Mesodermal cell (in vitro differentiated cells): ENCODE measurements around the gene AAGAB.
"Not testable (repeated sequence)": the region's sequence is repeated elsewhere in the genome, so short reads cannot be mapped to it uniquely, and the experiment has no call there.

Experiments
- H3K27ac ChIP-seq: 2 replicates; pipeline ENCODE4 v1.7.0; 2013; ENCODE audit warnings: mild to moderate bottlenecking, low read depth, low read length, moderate library complexity; ENCODE audit not compliant: severe bottlenecking
- H3K36me3 ChIP-seq: 2 replicates; pipeline ENCODE4 v1.7.1; 2013; ENCODE audit warnings: mild to moderate bottlenecking, low read length, moderate library complexity; ENCODE audit not compliant: control insufficient read depth, insufficient read depth
- H3K4me1 ChIP-seq: one replicate; pipeline ENCODE4 v1.7.1; 2013; ENCODE audit warnings: mild to moderate bottlenecking, low read length; ENCODE audit not compliant: insufficient read depth, control insufficient read depth, poor library complexity, severe bottlenecking
- H3K4me3 ChIP-seq: 2 replicates; pipeline ENCODE4 v1.7.0; 2013; ENCODE audit warnings: low read length, control low read depth, mild to moderate bottlenecking; ENCODE audit not compliant: insufficient read depth, poor library complexity, severe bottlenecking; ENCODE audit errors: extremely low read depth
- H3K9me3 ChIP-seq: 2 replicates; pipeline ENCODE4 v1.7.1; 2013; ENCODE audit warnings: mild to moderate bottlenecking, low read length, moderate library complexity; ENCODE audit not compliant: control insufficient read depth
- WGBS, 2 experiments: methylation state at CpG; one replicate each; pipeline ENCODE4 v1.1.5; 2013; ENCODE audit warnings: missing lambda C conversion rate in 2 of 2; ENCODE audit not compliant: insufficient coverage in 2 of 2; 5-methylcytosine and 5-hydroxymethylcytosine counted together

AAGAB gene

DNA sequence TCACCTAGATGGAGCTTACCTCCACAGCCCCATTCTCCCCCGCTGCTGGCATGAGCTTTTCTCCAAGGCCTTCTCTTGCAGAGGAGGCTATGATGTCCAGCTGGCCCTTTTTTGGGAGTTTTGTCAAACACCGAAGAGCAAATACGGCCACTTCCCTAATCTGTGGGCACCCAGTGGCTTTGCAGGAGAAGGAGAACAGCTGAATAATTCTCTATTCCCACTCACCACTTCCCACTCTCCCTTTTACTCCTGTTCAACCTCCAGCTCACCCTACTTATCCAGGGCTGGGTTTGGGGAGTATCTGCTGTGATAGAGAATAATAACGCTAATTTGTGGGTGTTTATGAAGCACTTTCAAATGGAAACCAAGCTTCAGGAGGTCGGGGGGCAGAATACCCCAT, 93.0 kb downstream of the AAGAB start:
- H3K36me3 ChIP-seq, result peaks cover 13% of the 10 kb centered on the region
- peaks cover 30% of the 10 kb centered on the region for H3K4me1 ChIP-seq
- 96 to 100% methylated on average over 2 to 5 of the region's 5 CpGs for WGBS, 2 experiments
- H3K4me3 ChIP-seq, result no peak overlapping the region
- no peak overlapping the region for H3K27ac ChIP-seq
- no peaks in the 10 kb centered on the region for H3K9me3 ChIP-seq

- WGBS, 2 experiments, result 88 to 94% methylated on average over 6 to 7 of the region's 7 CpGs
- Histone ChIP-seq H3K9me3 (no peaks in the 10 kb centered on the region), H3K4me1 (peaks cover 6% of the 10 kb centered on the region), H3K4me3 (no peak overlapping the region), H3K27ac (no peak overlapping the region), H3K36me3 (peaks cover 25% of the 10 kb centered on the region)
Measured at GRCh38 chr15:67158367-67158766, 96.1 kb downstream of the AAGAB start.

GRCh38 chr15:67157521-67158252, 96.8 kb downstream of the AAGAB start:
- Histone ChIP-seq H3K9me3 (no peaks in the 10 kb centered on the region), H3K36me3 (peaks cover 25% of the 10 kb centered on the region), H3K4me3 (no peak overlapping the region), H3K4me1 (peaks cover 5% of the 10 kb centered on the region), H3K27ac (no peak overlapping the region)
- 95 to 96% methylated on average over 7 to 8 of the region's 8 CpGs for WGBS, 2 experiments

DNA sequence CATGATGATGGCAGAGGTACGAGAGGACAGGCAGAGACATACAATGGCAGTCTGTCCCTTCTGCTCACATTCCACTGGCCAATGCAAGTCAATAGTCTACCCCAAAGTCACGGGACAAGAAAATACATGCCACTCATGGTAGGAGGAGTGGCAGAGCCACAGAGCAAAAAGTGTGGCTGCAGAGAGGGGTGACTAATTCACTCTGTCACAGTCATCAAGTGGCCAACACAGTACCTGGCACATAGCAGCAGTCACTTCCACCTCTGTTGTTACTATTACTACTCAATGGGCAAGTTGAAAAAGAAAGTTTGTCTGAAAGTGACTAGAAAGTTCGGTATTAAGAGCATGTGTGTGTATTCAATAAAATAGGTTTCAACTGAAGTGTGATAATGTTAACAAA, 97.6 kb downstream of the AAGAB start:
- WGBS, 2 experiments, result 90 to 100% methylated on average over 2 of the region's 3 CpGs
- Histone ChIP-seq H3K4me1 (peaks cover 5% of the 10 kb centered on the region), H3K9me3 (no peaks in the 10 kb centered on the region), H3K27ac (no peak overlapping the region), H3K4me3 (no peak overlapping the region), H3K36me3 (peaks cover 25% of the 10 kb centered on the region)

GRCh38 chr15:67156426-67156825, 98.0 kb downstream of the AAGAB start:
- H3K9me3 ChIP-seq, result no peaks in the 10 kb centered on the region
- H3K4me3 ChIP-seq, result no peak overlapping the region
- no peak overlapping the region for H3K27ac ChIP-seq
- WGBS, 2 experiments, result 100% methylated on average over 1 of the region's 2 CpGs
- peaks cover 25% of the 10 kb centered on the region for H3K36me3 ChIP-seq
- peaks cover 1% of the 10 kb centered on the region for H3K4me1 ChIP-seq

DNA sequence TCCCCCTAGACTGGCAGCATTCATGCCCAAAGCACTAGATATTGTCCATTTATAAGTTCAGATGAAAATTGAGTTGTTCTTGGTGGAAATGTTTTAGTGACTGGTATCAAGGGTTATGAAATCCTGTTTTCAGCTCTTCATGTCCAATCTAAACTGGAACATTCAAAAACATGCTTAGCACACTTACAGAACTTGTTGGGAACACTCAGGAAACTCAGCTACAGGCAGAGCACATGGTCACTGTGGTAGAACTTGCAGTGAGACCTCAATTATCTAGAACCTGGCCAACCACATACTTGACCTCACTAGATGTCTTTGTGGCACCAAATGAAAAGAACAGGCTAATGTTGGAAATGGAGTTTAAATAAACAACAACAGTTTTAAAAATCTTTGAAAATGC, 100.2 kb downstream of the AAGAB start:
- Histone ChIP-seq H3K4me3 (no peak overlapping the region), H3K27ac (no peak overlapping the region), H3K9me3 (no peaks in the 10 kb centered on the region), H3K4me1 (peaks cover 13% of the 10 kb centered on the region), H3K36me3 (peaks cover 21% of the 10 kb centered on the region)

DNA sequence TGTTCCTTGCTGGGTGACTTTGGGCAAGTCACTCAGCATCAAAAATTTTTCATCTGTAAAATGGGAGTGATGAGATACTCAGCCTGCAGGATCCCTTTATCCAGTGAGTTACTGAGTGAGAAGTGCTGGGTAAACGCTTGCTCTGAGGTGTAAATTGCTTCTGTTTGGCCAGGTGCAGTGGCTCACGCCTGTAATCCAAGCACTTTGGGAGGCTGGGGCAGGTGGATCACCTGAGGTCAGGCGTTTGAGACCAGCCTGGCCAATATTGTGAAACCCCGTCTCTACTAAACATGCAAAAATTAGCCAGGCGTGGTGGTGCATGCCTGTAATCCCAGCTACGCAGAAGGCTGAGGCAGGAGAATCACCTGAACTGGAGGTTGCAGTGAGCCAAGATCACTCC, 101.4 kb downstream of the AAGAB start:
- Histone ChIP-seq H3K36me3 (peaks cover 21% of the 10 kb centered on the region), H3K4me1 (peaks cover 25% of the 10 kb centered on the region)
- 90% methylated on average over 6 of the region's 6 CpGs for WGBS, 2 experiments
- H3K9me3 ChIP-seq, H3K4me3 ChIP-seq, H3K27ac ChIP-seq: not testable (repeated sequence)

- WGBS, 2 experiments, result 20% methylated on average over 1 of the region's 1 CpG; no CpG with 5 or more reads in 1 of the 2 experiments
- no peak overlapping the region for H3K27ac ChIP-seq
Measured at GRCh38 chr15:67152429-67152828, 102.0 kb downstream of the AAGAB start.

More at GRCh38 chr15:67152429-67152828, 102.0 kb downstream of the AAGAB start:
- Histone ChIP-seq H3K4me3 (no peak overlapping the region), H3K36me3 (peaks cover 21% of the 10 kb centered on the region), H3K4me1 (peaks cover 32% of the 10 kb centered on the region), H3K9me3 (no peaks in the 10 kb centered on the region)
